Loucy (cell line): ENCODE results near the gene TNRC6B.

Experiments used
- H2AFZ ChIP-seq: fragments of 200-600 bp; sonication (generic); 2 replicates; pipeline ENCODE4 v1.6.0; 2016; ENCODE audit warnings: antibody characterized with exemption, mild to moderate bottlenecking, low read length, moderate library complexity
- H3F3A ChIP-seq: fragments of 200-600 bp; 2 replicates; pipeline ENCODE4 v1.6.0; 2016; ENCODE audit warnings: antibody characterized with exemption, low read depth, mild to moderate bottlenecking
- H3K27me3 ChIP-seq: fragments of 200-600 bp; sonication (generic); 2 replicates; pipeline ENCODE4 v1.6.1; 2014; ENCODE audit warnings: low read length, mild to moderate bottlenecking; ENCODE audit not compliant: insufficient read depth, poor library complexity, severe bottlenecking
- H3K36me3 ChIP-seq: fragments of 200-600 bp; sonication (generic); 2 replicates; pipeline ENCODE4 v1.6.1; 2016; ENCODE audit warnings: low read length; ENCODE audit not compliant: insufficient read depth
- H3K4me1 ChIP-seq: fragments of 200-600 bp; sonication (generic); 2 replicates; pipeline ENCODE4 v1.5.1; 2014; ENCODE audit warnings: low read length, mild to moderate bottlenecking; ENCODE audit not compliant: insufficient read depth, poor library complexity, severe bottlenecking
- H3K4me2 ChIP-seq: fragments of 200-600 bp; sonication (generic); 2 replicates; pipeline ENCODE4 v1.6.0; 2014; ENCODE audit warnings: antibody characterized with exemption, low read length, low read depth, mild to moderate bottlenecking; ENCODE audit not compliant: poor library complexity, severe bottlenecking
- H3K4me3 ChIP-seq: fragments of 200-600 bp; sonication (generic); 2 replicates; pipeline ENCODE4 v1.5.1; 2014; ENCODE audit warnings: low read length, mild to moderate bottlenecking, mixed read lengths; ENCODE audit not compliant: poor library complexity, severe bottlenecking
- H3K79me2 ChIP-seq: fragments of 200-600 bp; sonication (generic); 2 replicates; pipeline ENCODE4 v1.6.1; 2014; ENCODE audit warnings: low read length; ENCODE audit not compliant: insufficient read depth
- H3K9ac ChIP-seq: fragments of 200-600 bp; sonication (generic); 2 replicates; pipeline ENCODE4 v1.6.0; 2014; ENCODE audit warnings: mild to moderate bottlenecking, low read depth, low read length, moderate library complexity; ENCODE audit not compliant: poor library complexity, severe bottlenecking
- H3K9me2 ChIP-seq: fragments of 200-600 bp; sonication (generic); replicated peaks from 2 replicates; pipeline ENCODE4 v1.6.1; 2016; ENCODE audit warnings: low read depth, low read length, mixed read lengths
- H3K9me3 ChIP-seq: fragments of 200-600 bp; sonication (generic); 2 replicates; pipeline ENCODE4 v1.6.1; 2014; ENCODE audit warnings: mild to moderate bottlenecking, antibody characterized with exemption, low read length, low read depth; ENCODE audit not compliant: insufficient read depth
- H4K20me1 ChIP-seq: fragments of 200-600 bp; sonication (generic); 2 replicates; pipeline ENCODE4 v1.6.0; 2014; ENCODE audit warnings: antibody characterized with exemption, low read length, mild to moderate bottlenecking; ENCODE audit not compliant: insufficient read depth, poor library complexity, severe bottlenecking
- EZH2phosphoT487 ChIP-seq: fragments of 200-600 bp; IDR thresholded peaks from 2 replicates; pipeline ENCODE4 v1.6.1; 2018; ENCODE audit warnings: antibody characterized with exemption, mild to moderate bottlenecking, moderate library complexity, borderline replicate concordance
- TF ChIP-seq, protein P1 (sequence below): fragments of 200-600 bp; sonication (generic); conservative IDR thresholded peaks from 2 replicates; pipeline ENCODE4 v1.5.1; 2014; ENCODE audit warnings: mild to moderate bottlenecking, antibody characterized with exemption, low read length

TNRC6B gene

GRCh38 chr22:40199852-40200251 lies 22.1 kb downstream of the TNRC6B start:
- peaks cover 7% of the 10 kb centered on the region; the same call in 1 of the 2 replicates for H3K36me3 ChIP-seq
- H3K4me1 ChIP-seq = peaks cover 18% of the 10 kb centered on the region
- peaks cover 98% of the 10 kb centered on the region for H3K79me2 ChIP-seq

GRCh38 chr22:40200795-40201530 lies 23.2 kb downstream of the TNRC6B start:
- Histone ChIP-seq H3K9ac (no peak overlapping the region), H3K36me3 (peaks cover 7% of the 10 kb centered on the region; the same call in 1 of the 2 replicates), H3K27me3 (no peaks in the 10 kb centered on the region), H4K20me1 (peaks cover 56% of the 10 kb centered on the region), H3K4me3 (no peak overlapping the region), H3K9me3 (no peaks in the 10 kb centered on the region), H3K79me2 (peaks cover 97% of the 10 kb centered on the region), H2AFZ (no peak overlapping the region), H3F3A (no peaks in the 10 kb centered on the region), H3K4me1 (peaks cover 18% of the 10 kb centered on the region), H3K9me2 (no peaks in the 10 kb centered on the region), H3K4me2 (no peak overlapping the region)
- TF ChIP-seq, protein P1, sequence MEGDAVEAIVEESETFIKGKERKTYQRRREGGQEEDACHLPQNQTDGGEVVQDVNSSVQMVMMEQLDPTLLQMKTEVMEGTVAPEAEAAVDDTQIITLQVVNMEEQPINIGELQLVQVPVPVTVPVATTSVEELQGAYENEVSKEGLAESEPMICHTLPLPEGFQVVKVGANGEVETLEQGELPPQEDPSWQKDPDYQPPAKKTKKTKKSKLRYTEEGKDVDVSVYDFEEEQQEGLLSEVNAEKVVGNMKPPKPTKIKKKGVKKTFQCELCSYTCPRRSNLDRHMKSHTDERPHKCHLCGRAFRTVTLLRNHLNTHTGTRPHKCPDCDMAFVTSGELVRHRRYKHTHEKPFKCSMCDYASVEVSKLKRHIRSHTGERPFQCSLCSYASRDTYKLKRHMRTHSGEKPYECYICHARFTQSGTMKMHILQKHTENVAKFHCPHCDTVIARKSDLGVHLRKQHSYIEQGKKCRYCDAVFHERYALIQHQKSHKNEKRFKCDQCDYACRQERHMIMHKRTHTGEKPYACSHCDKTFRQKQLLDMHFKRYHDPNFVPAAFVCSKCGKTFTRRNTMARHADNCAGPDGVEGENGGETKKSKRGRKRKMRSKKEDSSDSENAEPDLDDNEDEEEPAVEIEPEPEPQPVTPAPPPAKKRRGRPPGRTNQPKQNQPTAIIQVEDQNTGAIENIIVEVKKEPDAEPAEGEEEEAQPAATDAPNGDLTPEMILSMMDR = no peak
- TF ChIP-seq EZH2phosphoT487 = no peak

More at GRCh38 chr22:40199852-40200251, 22.1 kb downstream of the TNRC6B start:
- H4K20me1 ChIP-seq = peaks cover 50% of the 10 kb centered on the region
- no peak overlapping the region for H2AFZ ChIP-seq
- no peaks in the 10 kb centered on the region for H3F3A ChIP-seq
- H3K9me3 ChIP-seq = no peaks in the 10 kb centered on the region
- TF ChIP-seq EZH2phosphoT487 = no peak
- TF ChIP-seq, protein P1 = no peak
- no peak overlapping the region for H3K4me2 ChIP-seq
- H3K9ac ChIP-seq = no peak overlapping the region
- no peaks in the 10 kb centered on the region for H3K9me2 ChIP-seq
- H3K27me3 ChIP-seq = no peaks in the 10 kb centered on the region
- H3K4me3 ChIP-seq = no peak overlapping the region

DNA sequence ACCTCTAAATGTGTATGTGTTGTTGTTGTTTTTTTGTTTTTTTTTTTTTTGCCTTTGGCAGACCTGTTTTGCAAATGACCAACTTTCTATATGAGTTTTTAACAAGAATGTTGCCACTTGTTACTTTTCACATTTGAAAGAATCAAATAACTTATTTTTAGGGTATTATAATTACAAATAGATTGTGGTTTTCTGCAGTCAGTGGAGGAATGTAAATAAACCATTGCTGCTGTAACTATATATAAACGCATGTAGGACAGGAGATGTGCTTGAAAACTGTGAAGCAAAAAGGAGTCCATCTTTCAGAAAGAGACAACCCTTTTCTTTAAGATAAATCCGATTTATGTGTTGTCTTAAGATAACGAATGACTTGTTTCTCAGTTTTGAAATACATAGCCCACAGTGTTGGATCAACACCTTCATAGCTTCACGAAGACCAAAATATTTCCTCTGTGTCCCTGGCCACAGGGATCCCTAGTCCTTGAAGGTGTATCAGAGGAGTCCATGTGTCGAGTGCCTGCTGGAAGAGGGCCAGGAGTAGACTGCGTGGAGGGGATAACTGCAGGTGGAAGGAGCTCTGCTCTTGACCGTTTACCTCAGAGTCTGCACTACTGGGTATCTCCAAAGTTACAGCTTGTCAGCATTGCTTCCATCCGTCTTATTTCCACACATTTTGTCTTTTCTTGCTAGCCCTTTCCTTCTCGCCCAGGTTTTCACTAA lies 24.7 kb downstream of the TNRC6B start:
- TF ChIP-seq, protein P1 = no peak
- TF ChIP-seq EZH2phosphoT487 = no peak
- peaks cover 3% of the 10 kb centered on the region; the same call in 1 of the 2 replicates for H3K36me3 ChIP-seq
- peaks cover 95% of the 10 kb centered on the region for H3K79me2 ChIP-seq
- no peak overlapping the region for H3K4me3 ChIP-seq
- H4K20me1 ChIP-seq = peaks cover 55% of the 10 kb centered on the region
- no peaks in the 10 kb centered on the region for H3K9me3 ChIP-seq
- no peaks in the 10 kb centered on the region for H3F3A ChIP-seq
- H3K9ac ChIP-seq = no peak overlapping the region
- H3K27me3 ChIP-seq = no peaks in the 10 kb centered on the region
- no peaks in the 10 kb centered on the region for H3K9me2 ChIP-seq
- no peak overlapping the region for H3K4me2 ChIP-seq
- H3K4me1 ChIP-seq = peaks cover 18% of the 10 kb centered on the region
- H2AFZ ChIP-seq = no peak overlapping the region
